Caco-2 (cell line): ENCODE results near the gene SOX2. TPM values are rescaled to one million over a fixed set of nuclear protein-coding genes. Genes with fewer than 3 reads are reported as not detected.

ENCODE experiments used
- BruUV-seq: library from RNA; stranded (reverse); fragments of 400-500 nt; replicated peaks from 2 replicates; lab custom pipeline; 2021; lab: Mats Ljungman, UMichigan
- CTCF ChIA-PET: fragments of 300-600 bp; sonication (Branson Sonifier 250); formaldehyde crosslinking; loops from one replicate; lab custom pipeline; 2022; ENCODE audit warnings: antibody characterized with exemption; lab: Charles Lee
- POLR2A ChIA-PET: fragments of 300-600 bp; sonication (Branson Sonifier 250); formaldehyde crosslinking; loops from one replicate; lab custom pipeline; 2022; ENCODE audit warnings: antibody characterized with exemption; lab: Charles Lee
- DNase-seq, 2 experiments: peaks; one replicate each; pipeline versions ENCODE4 v3.0.0 to v3.0.0-alpha.2; 2020 to 2022
- H3K27me3 ChIP-seq: replicated peaks from 2 replicates; pipeline ENCODE4 v1.6.0; 2011; ENCODE audit warnings: low read length; ENCODE audit not compliant: control insufficient read depth, insufficient read depth
- H3K36me3 ChIP-seq: 2 replicates; pipeline ENCODE4 v1.5.1; 2011; ENCODE audit warnings: low read length; ENCODE audit not compliant: control insufficient read depth, insufficient read depth
- H3K4me1 ChIP-seq: fragments of 250-450 bp; sonication (Bioruptor Pico); 2 replicates; pipeline ENCODE4 v1.5.1; 2020; ENCODE audit warnings: mild to moderate bottlenecking
- H3K4me3 ChIP-seq: 2 replicates; pipeline ENCODE4 v1.5.1; 2011; ENCODE audit warnings: low read depth, mild to moderate bottlenecking, control low read depth, low read length
- H3K9me3 ChIP-seq: fragments of 250-450 bp; sonication (Bioruptor Pico); 2 replicates; pipeline ENCODE4 v1.5.1; 2020; ENCODE audit warnings: mild to moderate bottlenecking, moderate library complexity
- H3K27ac Mint-ChIP-seq: one replicate; pipeline ENCODE4 v1.8.0; 2022; ENCODE audit warnings: mixed read lengths; ENCODE audit not compliant: unreplicated experiment
- H3K27me3 Mint-ChIP-seq: one replicate; pipeline ENCODE4 v1.8.0; 2022; ENCODE audit warnings: mixed read lengths; ENCODE audit not compliant: insufficient read depth, unreplicated experiment
- H3K36me3 Mint-ChIP-seq: one replicate; pipeline ENCODE4 v1.8.0; 2022; ENCODE audit warnings: mild to moderate bottlenecking, mixed read lengths; ENCODE audit not compliant: insufficient read depth, unreplicated experiment
- H3K4me1 Mint-ChIP-seq: one replicate; pipeline ENCODE4 v1.8.0; 2022; ENCODE audit warnings: low read depth, mixed read lengths; ENCODE audit not compliant: unreplicated experiment
- H3K4me3 Mint-ChIP-seq: one replicate; pipeline ENCODE4 v1.8.0; 2022; ENCODE audit warnings: mild to moderate bottlenecking, moderate library complexity, mixed read lengths; ENCODE audit not compliant: unreplicated experiment
- H3K9me3 Mint-ChIP-seq: one replicate; pipeline ENCODE4 v1.8.0; 2022; ENCODE audit warnings: mixed read lengths; ENCODE audit not compliant: unreplicated experiment
- CTCF ChIP-seq, 2 experiments: fragments of 200-600 bp in 1 of 2; IDR thresholded peaks; 1 replicate in 1 of 2; 2 replicates in 1 of 2; pipeline versions ENCODE4 v1.5.1 to v1.8.0; 2011 to 2022; ENCODE audit warnings: antibody characterized with exemption in 1 of 2, control low read depth in 1 of 2, inconsistent platforms in 1 of 2, low read depth in 1 of 2, low read length in 1 of 2, mild to moderate bottlenecking in 1 of 2, moderate library complexity in 1 of 2; ENCODE audit not compliant: insufficient read depth in 1 of 2, severe bottlenecking in 1 of 2, unreplicated experiment in 1 of 2
- intact Hi-C: fragments of 100-400 bp; cut with micrococcal nuclease; formaldehyde crosslinking; loops from one replicate; pipeline ENCODE4 v1.10.0; 2022; ENCODE audit not compliant: unreplicated experiment
- total RNA-seq: library from RNA; stranded (reverse); gene quantifications from 2 replicates; pipeline ENCODE4 v1.2.3, GENCODE V29; 2022

Gene SOX2
- total RNA-seq, 1 experiment from 2014 or later = 34.1 TPM

- H3K36me3 ChIP-seq = no peaks in the 10 kb centered on the region
- Mint-ChIP-seq H3K4me3 (peak overlapping the region; percentile 73), H3K36me3 (peaks cover 5% of the 10 kb centered on the region), H3K27me3 (no peaks in the 10 kb centered on the region), H3K27ac (peak overlapping the region; percentile 62), H3K4me1 (peaks cover 8% of the 10 kb centered on the region), H3K9me3 (no peaks in the 10 kb centered on the region)
- intact Hi-C loops = loop anchor here (1.0 to 5.0 kb wide), 9 partner anchors 17 to 780 kb away; no protein-coding TSS in a partner anchor
- peaks cover 15% of the 10 kb centered on the region for H3K4me1 ChIP-seq
- POLR2A ChIA-PET = no interaction called here
- no peaks in the 10 kb centered on the region for H3K9me3 ChIP-seq
- TSS peak; percentile 47 for BruUV-seq
- H3K4me3 ChIP-seq = peak overlapping the region; percentile 22
- CTCF ChIA-PET = interaction anchor here (0.6 to 1.3 kb wide), 3 partner anchors 8 to 454 kb away, joined by 3 to 4 read pairs (median 3); no protein-coding TSS in a partner anchor
- no peak for DNase-seq
- no peak for TF ChIP-seq CTCF (IDR thresholded peaks at IDR 0.05; ENCODE audit: insufficient read depth in 1 of 2, low read depth in 1 of 2, low read length in 1 of 2, severe bottlenecking in 1 of 2, unreplicated experiment in 1 of 2)
- no peaks in the 10 kb centered on the region for H3K27me3 ChIP-seq
Observed at GRCh38 chr3:181710345-181711291, 1.1 kb upstream of the SOX2 start.

DNA sequence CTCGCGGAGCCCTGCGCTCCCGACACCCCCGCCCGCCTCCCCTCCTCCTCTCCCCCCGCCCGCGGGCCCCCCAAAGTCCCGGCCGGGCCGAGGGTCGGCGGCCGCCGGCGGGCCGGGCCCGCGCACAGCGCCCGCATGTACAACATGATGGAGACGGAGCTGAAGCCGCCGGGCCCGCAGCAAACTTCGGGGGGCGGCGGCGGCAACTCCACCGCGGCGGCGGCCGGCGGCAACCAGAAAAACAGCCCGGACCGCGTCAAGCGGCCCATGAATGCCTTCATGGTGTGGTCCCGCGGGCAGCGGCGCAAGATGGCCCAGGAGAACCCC, 464 bp downstream of the SOX2 start:
- Mint-ChIP-seq H3K4me3 (no peak overlapping the region), H3K9me3 (no peaks in the 10 kb centered on the region), H3K27ac (peak overlapping the region; percentile 82), H3K4me1 (peaks cover 8% of the 10 kb centered on the region), H3K27me3 (no peaks in the 10 kb centered on the region), H3K36me3 (peaks cover 7% of the 10 kb centered on the region)
- CTCF ChIA-PET = interaction anchor here (0.5 kb wide), 1 partner anchor 10 kb away, joined by 3 read pairs; no protein-coding TSS in a partner anchor
- Histone ChIP-seq H3K4me3 (peak overlapping the region; percentile 78), H3K27me3 (no peaks in the 10 kb centered on the region), H3K4me1 (peaks cover 18% of the 10 kb centered on the region), H3K9me3 (no peaks in the 10 kb centered on the region), H3K36me3 (no peaks in the 10 kb centered on the region)
- no TSS peak for BruUV-seq
- DNase-seq = no peak
- intact Hi-C loops = loop anchor here (5.0 kb wide), 1 partner anchor 450 kb away; no protein-coding TSS in a partner anchor
- POLR2A ChIA-PET = no interaction called here
- TF ChIP-seq CTCF (IDR thresholded peaks at IDR 0.05; ENCODE audit: insufficient read depth in 1 of 2, low read depth in 1 of 2, low read length in 1 of 2, severe bottlenecking in 1 of 2, unreplicated experiment in 1 of 2) = no peak

- Histone ChIP-seq H3K36me3 (no peaks in the 10 kb centered on the region), H3K27me3 (no peaks in the 10 kb centered on the region), H3K9me3 (no peaks in the 10 kb centered on the region), H3K4me1 (peaks cover 18% of the 10 kb centered on the region), H3K4me3 (peak overlapping the region; percentile 78)
- peak overlapping the region; percentile 82 for H3K27ac Mint-ChIP-seq
- peak; percentile 39 to 51 for DNase-seq
- H3K27me3 Mint-ChIP-seq = no peaks in the 10 kb centered on the region
- H3K36me3 Mint-ChIP-seq = peaks cover 7% of the 10 kb centered on the region
- ChIA-PET POLR2A (no interaction called here), CTCF (interaction anchor here (0.5 kb wide), 1 partner anchor 11 kb away, joined by 3 read pairs; no protein-coding TSS in a partner anchor)
- intact Hi-C loops = loop anchor here (5.0 kb wide), 1 partner anchor 450 kb away; no protein-coding TSS in a partner anchor
- peaks cover 8% of the 10 kb centered on the region for H3K4me1 Mint-ChIP-seq
- no peak for TF ChIP-seq CTCF (IDR thresholded peaks at IDR 0.05; ENCODE audit: insufficient read depth in 1 of 2, low read depth in 1 of 2, low read length in 1 of 2, severe bottlenecking in 1 of 2, unreplicated experiment in 1 of 2)
- no peaks in the 10 kb centered on the region for H3K9me3 Mint-ChIP-seq
- H3K4me3 Mint-ChIP-seq = no peak overlapping the region
- BruUV-seq = no TSS peak
Observed at GRCh38 chr3:181712553-181713279, 991 bp downstream of the SOX2 start.
